ENCODE results near the gene MEIG1. TPM values are rescaled to one million over a fixed set of nuclear protein-coding genes. Genes with fewer than 3 reads are reported as not detected.

Gene MEIG1
- polyA plus RNA-seq, 4 donors: 0.86 to 1.6 (median 1.4) TPM

Other genes starting within 250 kb of the MEIG1 start
- gene FAM107B, start 184.5 kb upstream of the MEIG1 start, polyA plus RNA-seq (ENCODE audit: insufficient read length in 4 of 4): 100 to 1,000 TPM in 1 of 4 donors, 10 to 100 TPM in 3; 78.9 to 113 (median 87.7) TPM
- 1 to 10 TPM; 2.1 to 4.1 (median 3.2) TPM for gene CDNF, start 121.4 kb upstream of the MEIG1 start, polyA plus RNA-seq (ENCODE audit: insufficient read length in 4 of 4)
- 10 to 100 TPM; 17.1 to 25.8 (median 20.6) TPM for gene HSPA14, start 121.1 kb upstream of the MEIG1 start, polyA plus RNA-seq (ENCODE audit: insufficient read length in 4 of 4)
- gene MSANTD7, start 121.1 kb upstream of the MEIG1 start, polyA plus RNA-seq (ENCODE audit: insufficient read length in 4 of 4): 10 to 100 TPM; 13.7 to 17.6 (median 16.7) TPM
- 10 to 100 TPM; 17.3 to 21.3 (median 18.5) TPM for gene SUV39H2, start 80.5 kb upstream of the MEIG1 start, polyA plus RNA-seq (ENCODE audit: insufficient read length in 4 of 4)
- 10 to 100 TPM; 12.8 to 20.5 (median 16.7) TPM for gene DCLRE1C, start 5.3 kb upstream of the MEIG1 start, polyA plus RNA-seq (ENCODE audit: insufficient read length in 4 of 4)
- 1 to 10 TPM in 1 of 4 donors, under 1 TPM in 3; 0.55 to 1.0 (median 0.71) TPM for gene OLAH, start 84.6 kb downstream of the MEIG1 start, polyA plus RNA-seq (ENCODE audit: insufficient read length in 4 of 4)
- 1 to 10 TPM; 5.5 to 8.0 (median 6.8) TPM for gene ACBD7, start 129.4 kb downstream of the MEIG1 start, polyA plus RNA-seq (ENCODE audit: insufficient read length in 4 of 4)
- gene RPP38, start 138.0 kb downstream of the MEIG1 start, polyA plus RNA-seq (ENCODE audit: insufficient read length in 4 of 4): 10 to 100 TPM; 26.0 to 32.2 (median 28.8) TPM
- gene NMT2, start 209.3 kb downstream of the MEIG1 start, polyA plus RNA-seq (ENCODE audit: insufficient read length in 4 of 4): 10 to 100 TPM; 29.2 to 41.0 (median 33.1) TPM